A673 (cell line): ENCODE results near the gene BTG1. TPM values are rescaled to one million over a fixed set of nuclear protein-coding genes. Genes with fewer than 3 reads are reported as not detected.

ENCODE experiments used
- BruUV-seq: library from RNA; stranded (reverse); fragments of 400-500 nt; replicated peaks from 2 replicates; lab custom pipeline; 2021; lab: Mats Ljungman, UMichigan
- CTCF ChIA-PET: fragments of 300-600 bp; sonication (Branson Sonifier 250); formaldehyde crosslinking; loops from one replicate; lab custom pipeline; 2022; ENCODE audit warnings: antibody characterized with exemption; lab: Charles Lee
- POLR2A ChIA-PET: fragments of 300-600 bp; sonication (Branson Sonifier 250); formaldehyde crosslinking; loops from one replicate; lab custom pipeline; 2022; ENCODE audit warnings: antibody characterized with exemption; ENCODE audit not compliant: low non-redundant PET; lab: Charles Lee
- DNase-seq: peaks from one replicate; pipeline ENCODE4 v3.0.0-alpha.2; 2015; ENCODE audit warnings: low spot score
- H3K27ac ChIP-seq: fragments of 200-600 bp; sonication (generic); 2 replicates; pipeline ENCODE4 v1.5.1; 2016; ENCODE audit warnings: mixed run types, low read depth, mild to moderate bottlenecking, mixed read lengths, antibody characterized with exemption, low read length; ENCODE audit not compliant: poor library complexity, severe bottlenecking
- H3K27me3 ChIP-seq: fragments of 200-600 bp; sonication (generic); replicated peaks from 2 replicates; pipeline ENCODE4 v1.6.1; 2017; ENCODE audit warnings: mixed run types, low read depth, mild to moderate bottlenecking, mixed read lengths, antibody characterized with exemption, low read length; ENCODE audit not compliant: insufficient read depth, poor library complexity
- H3K36me3 ChIP-seq: fragments of 200-600 bp; sonication (generic); 2 replicates; pipeline ENCODE4 v1.6.1; 2016; ENCODE audit warnings: mixed run types, mild to moderate bottlenecking, mixed read lengths, antibody characterized with exemption, low read length; ENCODE audit not compliant: insufficient read depth, poor library complexity, severe bottlenecking
- H3K4me1 ChIP-seq: fragments of 200-600 bp; sonication (generic); 2 replicates; pipeline ENCODE4 v1.6.1; 2017; ENCODE audit warnings: mixed run types, mild to moderate bottlenecking, mixed read lengths, antibody characterized with exemption, low read length; ENCODE audit not compliant: insufficient read depth, poor library complexity, severe bottlenecking
- H3K4me3 ChIP-seq: fragments of 200-600 bp; sonication (generic); 2 replicates; pipeline ENCODE4 v1.5.1; 2016; ENCODE audit warnings: low read depth, mixed run types, mild to moderate bottlenecking, mixed read lengths, low read length; ENCODE audit not compliant: poor library complexity, severe bottlenecking
- H3K9me3 ChIP-seq: fragments of 200-600 bp; sonication (generic); 2 replicates; pipeline ENCODE4 v1.6.1; 2016; ENCODE audit warnings: mixed run types, low read depth, mild to moderate bottlenecking, mixed read lengths, antibody characterized with exemption, low read length; ENCODE audit not compliant: poor library complexity, severe bottlenecking
- EZH2 ChIP-seq: fragments of 200-600 bp; sonication (generic); IDR thresholded peaks from 2 replicates; pipeline ENCODE4 v1.6.1; 2017; ENCODE audit warnings: borderline replicate concordance, low read depth, mild to moderate bottlenecking, mixed read lengths, antibody characterized with exemption, low read length; ENCODE audit not compliant: poor library complexity, severe bottlenecking
- intact Hi-C: fragments of 100-400 bp; cut with micrococcal nuclease; formaldehyde crosslinking; loops from one replicate; pipeline ENCODE4 v1.10.0; 2022; ENCODE audit not compliant: unreplicated experiment
- total RNA-seq: library from RNA; stranded (reverse); gene quantifications from 2 replicates; pipeline ENCODE4 v1.2.3, GENCODE V29; 2021
- TF ChIP-seq, protein P1 (sequence below): fragments of 300-800, 200-600 bp; sonication (generic); conservative IDR thresholded peaks from 2 replicates; pipeline ENCODE4 v1.5.1; 2017; ENCODE audit warnings: low read depth, mild to moderate bottlenecking, antibody characterized with exemption, low read length, moderate library complexity, mixed read lengths

The BTG1 gene
- total RNA-seq, 1 experiment from 2014 or later = 18.0 TPM

DNA sequence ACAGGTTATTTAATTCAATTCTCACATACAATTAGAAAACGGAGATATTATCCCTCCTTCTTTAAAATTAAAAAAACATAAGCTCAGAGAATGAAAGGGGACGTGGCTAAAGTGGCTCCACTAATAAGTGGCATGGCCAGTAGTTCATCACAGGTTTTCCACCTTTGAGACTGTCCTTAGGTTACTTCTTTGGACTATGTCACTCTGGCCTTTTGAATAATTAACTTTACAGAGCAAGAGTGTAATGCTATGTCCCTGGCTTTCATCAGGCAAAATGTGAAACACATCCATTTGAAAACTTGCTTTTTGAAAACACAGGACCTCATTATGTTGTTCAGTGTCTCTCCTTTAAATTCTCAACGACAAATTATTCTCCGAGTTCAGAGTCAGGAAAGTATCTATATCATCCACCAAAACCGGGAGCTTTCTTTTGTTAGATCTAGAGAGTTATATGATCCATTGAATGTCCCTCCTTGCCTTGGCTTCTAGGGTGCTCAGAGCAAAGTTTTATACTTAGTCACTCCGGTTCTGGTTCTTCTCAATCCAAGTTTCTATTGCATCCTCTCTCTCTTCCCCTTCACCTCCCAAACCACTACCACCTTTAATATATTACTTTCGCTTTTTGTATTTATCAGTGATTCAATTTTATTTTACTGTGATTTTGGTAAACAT lies 43.0 kb upstream of the BTG1 start:
- Histone ChIP-seq H3K4me1 (peaks cover 28% of the 10 kb centered on the region), H3K4me3 (no peak overlapping the region), H3K36me3 (no peaks in the 10 kb centered on the region), H3K27me3 (no peaks in the 10 kb centered on the region), H3K27ac (no peak overlapping the region), H3K9me3 (no peaks in the 10 kb centered on the region)
- POLR2A ChIA-PET = no interaction called here
- CTCF ChIA-PET = no interaction called here
- no TSS peak for BruUV-seq
- DNase-seq = no peak
- TF ChIP-seq, protein P1, sequence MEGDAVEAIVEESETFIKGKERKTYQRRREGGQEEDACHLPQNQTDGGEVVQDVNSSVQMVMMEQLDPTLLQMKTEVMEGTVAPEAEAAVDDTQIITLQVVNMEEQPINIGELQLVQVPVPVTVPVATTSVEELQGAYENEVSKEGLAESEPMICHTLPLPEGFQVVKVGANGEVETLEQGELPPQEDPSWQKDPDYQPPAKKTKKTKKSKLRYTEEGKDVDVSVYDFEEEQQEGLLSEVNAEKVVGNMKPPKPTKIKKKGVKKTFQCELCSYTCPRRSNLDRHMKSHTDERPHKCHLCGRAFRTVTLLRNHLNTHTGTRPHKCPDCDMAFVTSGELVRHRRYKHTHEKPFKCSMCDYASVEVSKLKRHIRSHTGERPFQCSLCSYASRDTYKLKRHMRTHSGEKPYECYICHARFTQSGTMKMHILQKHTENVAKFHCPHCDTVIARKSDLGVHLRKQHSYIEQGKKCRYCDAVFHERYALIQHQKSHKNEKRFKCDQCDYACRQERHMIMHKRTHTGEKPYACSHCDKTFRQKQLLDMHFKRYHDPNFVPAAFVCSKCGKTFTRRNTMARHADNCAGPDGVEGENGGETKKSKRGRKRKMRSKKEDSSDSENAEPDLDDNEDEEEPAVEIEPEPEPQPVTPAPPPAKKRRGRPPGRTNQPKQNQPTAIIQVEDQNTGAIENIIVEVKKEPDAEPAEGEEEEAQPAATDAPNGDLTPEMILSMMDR = no peak
- no peak for TF ChIP-seq EZH2
- intact Hi-C loops = no loop called here

DNA sequence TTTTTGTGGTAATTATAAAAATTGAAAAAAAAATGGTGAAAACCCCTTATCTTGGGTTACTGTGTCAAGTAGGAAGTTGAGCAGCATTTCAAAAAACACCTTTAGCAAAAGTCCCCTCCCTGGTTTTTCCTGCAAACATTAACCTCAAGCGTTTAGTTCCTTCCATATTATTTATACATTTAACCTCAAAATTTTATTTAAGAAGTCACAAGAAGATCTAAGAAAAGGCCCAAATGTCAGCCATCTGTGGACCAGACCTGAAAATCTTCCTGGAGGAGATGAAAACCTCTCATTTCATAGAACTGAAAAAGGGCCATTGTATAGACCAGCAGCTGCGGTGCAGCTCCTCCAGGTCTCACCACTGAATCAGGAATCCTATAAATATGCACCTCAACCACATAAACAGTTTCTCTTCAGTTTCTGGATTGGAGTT lies 40.4 kb upstream of the BTG1 start:
- Histone ChIP-seq H3K4me3 (no peak overlapping the region), H3K27me3 (no peaks in the 10 kb centered on the region), H3K27ac (no peak overlapping the region), H3K9me3 (no peaks in the 10 kb centered on the region), H3K36me3 (no peaks in the 10 kb centered on the region), H3K4me1 (peaks cover 6% of the 10 kb centered on the region)
- POLR2A ChIA-PET = no interaction called here
- BruUV-seq = no TSS peak
- TF ChIP-seq, protein P1 = no peak
- TF ChIP-seq EZH2 = no peak
- no peak for DNase-seq
- CTCF ChIA-PET = no interaction called here
- intact Hi-C loops = no loop called here

- no peaks in the 10 kb centered on the region for H3K36me3 ChIP-seq
- H3K4me3 ChIP-seq = no peak overlapping the region
- no peak overlapping the region for H3K27ac ChIP-seq
- CTCF ChIA-PET = no interaction called here
- H3K9me3 ChIP-seq = no peaks in the 10 kb centered on the region
- no TSS peak for BruUV-seq
- TF ChIP-seq, protein P1 = no peak
- no peak for TF ChIP-seq EZH2
- H3K27me3 ChIP-seq = no peaks in the 10 kb centered on the region
- intact Hi-C loops = no loop called here
- POLR2A ChIA-PET = no interaction called here
- no peak for DNase-seq
- no peaks in the 10 kb centered on the region for H3K4me1 ChIP-seq
These were observed 39.4 kb upstream of the BTG1 start for GRCh38 chr12:92185052-92185451.
